GM18526 (cell line): ENCODE data around the gene HSFX4.
"Not testable (repeated sequence)": the region's sequence is repeated elsewhere in the genome, so short reads cannot be mapped to it uniquely, and the experiment has no call there.

Source experiments
- POLR2A ChIP-seq: IDR thresholded peaks from 3 replicates; pipeline ENCODE4 v1.6.1; 2011; ENCODE audit not compliant: insufficient read length; ENCODE audit errors: extremely low read depth

Gene HSFX4

GRCh38 chrX:149929400-149929799, at the start of gene HSFX4:
Gene HSFX4 (plus strand): TSS chrX:149929573. CDS start chrX:149929645, 72 bp downstream.
- not testable (repeated sequence) for TF ChIP-seq POLR2A

GRCh38 chrX:149881081-149881711, 48.2 kb upstream of the HSFX4 start, which contains the start of gene MAGEA8:
Gene MAGEA8 (plus strand): TSS chrX:149881183. CDS start chrX:149884273, 3,090 bp downstream.
- TF ChIP-seq POLR2A: no peak

- TF ChIP-seq POLR2A: no peak
Measured at GRCh38 chrX:149898554-149898953, 30.8 kb upstream of the HSFX4 start.

- TF ChIP-seq POLR2A: no peak
Measured at GRCh38 chrX:149903889-149904748, 25.3 kb upstream of the HSFX4 start.

GRCh38 chrX:149908308-149908707, 21.1 kb upstream of the HSFX4 start:
- TF ChIP-seq POLR2A: no peak

GRCh38 chrX:149908727-149909126, 20.6 kb upstream of the HSFX4 start:
- no peak for TF ChIP-seq POLR2A

GRCh38 chrX:149909324-149910177, 19.8 kb upstream of the HSFX4 start:
- no peak for TF ChIP-seq POLR2A

- TF ChIP-seq POLR2A: no peak
Measured at GRCh38 chrX:149910178-149910695, 19.1 kb upstream of the HSFX4 start.

- no peak for TF ChIP-seq POLR2A
Measured at GRCh38 chrX:149916745-149917392, 12.5 kb upstream of the HSFX4 start.

- TF ChIP-seq POLR2A: no peak
Measured at GRCh38 chrX:149937871-149938426, 8.6 kb downstream of the HSFX4 start.

- peak; percentile 65 for TF ChIP-seq POLR2A
Measured at GRCh38 chrX:149938427-149938880, 9.1 kb downstream of the HSFX4 start, which contains the start of gene EOLA2. Gene EOLA2 (minus strand): TSS chrX:149938491. CDS start chrX:149933874, 4,617 bp downstream.

- TF ChIP-seq POLR2A: no peak
Measured at GRCh38 chrX:149938881-149939654, 9.7 kb downstream of the HSFX4 start.

- no peak for TF ChIP-seq POLR2A
Measured at GRCh38 chrX:149939655-149939904, 10.2 kb downstream of the HSFX4 start.
